H1 (cell line): Measurements from ENCODE around the gene CSNK1G2. TPM values are rescaled to one million over a fixed set of nuclear protein-coding genes. Genes with fewer than 3 reads are reported as not detected.

Source experiments
- E2F6 ChIP-seq: IDR thresholded peaks from 2 replicates; pipeline ENCODE4 v1.6.1; 2012; ENCODE audit warnings: inconsistent platforms
- GABPA ChIP-seq: IDR thresholded peaks from 2 replicates; pipeline ENCODE4 v1.6.1; 2011; ENCODE audit warnings: mild to moderate bottlenecking, low read length, moderate library complexity, borderline replicate concordance; ENCODE audit not compliant: insufficient read depth
- HDAC6 ChIP-seq: IDR thresholded peaks from one replicate; pipeline ENCODE4 v1.7.1; 2012; ENCODE audit warnings: low read depth, mild to moderate bottlenecking, inconsistent platforms, low read length, moderate library complexity
- KDM1A ChIP-seq: fragments of 200-600, 300-600 bp; sonication (generic); IDR thresholded peaks from 2 replicates; pipeline ENCODE4 v1.7.1; 2016; ENCODE audit warnings: mild to moderate bottlenecking, low read length, borderline replicate concordance
- RAD21 ChIP-seq, 2 experiments: IDR thresholded peaks in 1 of 2; conservative IDR thresholded peaks in 1 of 2; 2 replicates each; pipeline ENCODE4 v1.6.1; 2011; ENCODE audit warnings: low read depth in 2 of 2, low read length in 2 of 2, improper control_type of control experiment in 1 of 2, inconsistent platforms in 1 of 2, mild to moderate bottlenecking in 1 of 2, moderate library complexity in 1 of 2
- RXRA ChIP-seq: IDR thresholded peaks from 2 replicates; pipeline ENCODE4 v1.6.1; 2011; ENCODE audit warnings: low read depth, mild to moderate bottlenecking, low read length, moderate library complexity; ENCODE audit not compliant: insufficient read depth
- USF2 ChIP-seq: IDR thresholded peaks from 2 replicates; pipeline ENCODE4 v1.6.1; 2011; ENCODE audit warnings: low read length, improper control_type of control experiment
- YY1 ChIP-seq: IDR thresholded peaks from 2 replicates; pipeline ENCODE4 v1.6.1; 2011; ENCODE audit warnings: low read depth, mild to moderate bottlenecking, low read length
- polyA plus RNA-seq, 7 experiments: library from polyadenylated mRNA; depleted of rRNA in 3 of 7; stranded (reverse) in 5 of 7; unstranded in 2 of 7; fragments of >200 nt in 5 of 7; fragments of 200-250 nt in 2 of 7; gene quantifications; 1 replicate in 5 of 7; 2 replicates in 1 of 7; 4 replicates in 1 of 7; pipeline versions ENCODE4 v1.2.1 to v1.2.3, GENCODE V29; 2011 to 2013; ENCODE audit warnings: missing spikeins in 2 of 7, mixed read lengths in 2 of 7
- total RNA-seq: library from RNA; stranded (reverse); fragmentation: NEBNext Ultra II Directional; extraction: Animal tissue kit (Norgen Biotek cat#: 25700); gene quantifications from 2 replicates; pipeline ENCODE4 v1.2.1, GENCODE V29; 2021

CSNK1G2 gene
- total and polyA plus RNA-seq, 2 of the 8 experiments (the other 6 are each of a cell fraction or from before 2014, with no cell fraction given): 99.5 to 130 TPM

GRCh38 chr19:1929021-1929742 is 11.8 kb upstream of the CSNK1G2 start (continued):
- TF ChIP-seq RXRA: 0 out of 2 replicates have a peak, but pooled peaks have one; percentile 7
- TF ChIP-seq HDAC6: no peak
- peak; percentile 72; the same call in 1 of the 2 replicates for TF ChIP-seq GABPA
- TF ChIP-seq RAD21 (IDR thresholded peaks at IDR 0.05 in 1 of 2, conservative IDR thresholded peaks at IDR 0.05 in 1 of 2; ENCODE audit: low read depth in 2 of 2, low read length in 2 of 2): peak; percentile 72 to 84
- TF ChIP-seq YY1: 0 out of 2 replicates have a peak, but pooled peaks have one; percentile 33
- TF ChIP-seq USF2: no peak
- no peak for TF ChIP-seq KDM1A
- TF ChIP-seq E2F6: no peak
